ENCODE data around the gene SGPP2.

DNA sequence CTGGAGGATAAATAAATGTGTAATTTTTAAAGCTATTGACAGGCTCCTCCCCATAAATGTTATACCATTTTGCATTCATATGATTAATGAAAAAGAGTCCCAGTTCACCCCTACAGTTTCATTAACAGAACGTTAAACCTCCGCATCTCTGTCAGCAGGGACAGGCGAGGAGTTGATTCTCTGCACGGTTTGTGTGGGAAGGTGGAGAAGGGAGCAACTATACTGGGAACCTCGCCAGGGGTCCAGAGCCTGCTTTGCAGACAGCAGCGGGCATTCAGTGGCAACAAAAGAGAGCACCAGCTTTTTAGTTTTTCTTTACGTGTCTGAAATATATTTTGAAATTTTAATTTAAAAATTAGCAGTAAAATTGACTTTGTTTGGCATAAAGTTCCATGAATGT lies 130.2 kb downstream of the SGPP2 start:
- TF ChIP-seq POLR2A (IDR thresholded peaks at IDR 0.05; ENCODE audit: low read length) = no peak
- no peak for TF ChIP-seq GATA1 (IDR thresholded peaks at IDR 0.05; ENCODE audit: low read depth, low read length)
